ENCODE measurements around the gene LIPC. TPM values are rescaled to one million over a fixed set of nuclear protein-coding genes. Genes with fewer than 3 reads are reported as not detected.

Gene LIPC
- total and polyA plus RNA-seq, 7 donors = 0.36 to 3.0 (median 0.83) TPM; not detected in 2

- Histone ChIP-seq H3K9me3 (no peaks in the 10 kb centered on the region), H3K27ac (no peak overlapping the region), H3K4me3 (no peak overlapping the region), H3K4me1 (peaks cover 0 to 6% (median 0%) of the 10 kb centered on the region in 4 donors), H3K27me3 (no peaks in the 10 kb centered on the region), H3K36me3 (no peaks in the 10 kb centered on the region)
- no peak for DNase-seq
- TF ChIP-seq CTCF (IDR thresholded peaks at IDR 0.05) (no peak), POLR2AphosphoS5 (IDR thresholded peaks at IDR 0.05) (no peak), POLR2A (IDR thresholded peaks at IDR 0.05) (no peak), EP300 (IDR thresholded peaks at IDR 0.05) (no peak)
- intact Hi-C loops (cut with DNase I) = no loop called here
- WGBS, 2 donors = 64 to 82% methylated on average over 10 of the region's 10 CpGs
Observed at GRCh38 chr15:58462973-58463663, 31.3 kb downstream of the LIPC start.

- Histone ChIP-seq H3K36me3 (no peaks in the 10 kb centered on the region), H3K27me3 (no peaks in the 10 kb centered on the region), H3K4me1 (peaks cover 0 to 6% (median 0%) of the 10 kb centered on the region in 4 donors), H3K4me3 (no peak overlapping the region), H3K27ac (no peak overlapping the region), H3K9me3 (no peaks in the 10 kb centered on the region)
- WGBS, 2 donors = 71 to 83% methylated on average over 6 of the region's 6 CpGs
- no peak for TF ChIP-seq EP300 (IDR thresholded peaks at IDR 0.05)
- no peak for TF ChIP-seq POLR2A (IDR thresholded peaks at IDR 0.05)
- no peak for TF ChIP-seq POLR2AphosphoS5 (IDR thresholded peaks at IDR 0.05)
- TF ChIP-seq CTCF (IDR thresholded peaks at IDR 0.05) = no peak
- no peak for DNase-seq
- intact Hi-C loops (cut with DNase I) = no loop called here
Observed at GRCh38 chr15:58463815-58464650, 32.2 kb downstream of the LIPC start.

- intact Hi-C loops (cut with DNase I) = no loop called here
- no peaks in the 10 kb centered on the region for H3K9me3 ChIP-seq
- no peak for TF ChIP-seq POLR2AphosphoS5 (IDR thresholded peaks at IDR 0.05)
- TF ChIP-seq EP300 (IDR thresholded peaks at IDR 0.05) = no peak
- TF ChIP-seq CTCF (IDR thresholded peaks at IDR 0.05) = no peak
- no peak for TF ChIP-seq POLR2A (IDR thresholded peaks at IDR 0.05)
- H3K36me3 ChIP-seq = no peaks in the 10 kb centered on the region
- DNase-seq = no peak
- H3K27ac ChIP-seq = no peak overlapping the region
- no peak overlapping the region for H3K4me3 ChIP-seq
- H3K4me1 ChIP-seq = peaks cover 0 to 3% (median 2%) of the 10 kb centered on the region in 4 donors
- H3K27me3 ChIP-seq = no peaks in the 10 kb centered on the region
Observed at GRCh38 chr15:58465070-58465469, 33.3 kb downstream of the LIPC start.

- 85 to 93% methylated on average over 7 of the region's 7 CpGs for WGBS, 2 donors
- H3K4me3 ChIP-seq = no peak overlapping the region
- intact Hi-C loops (cut with DNase I) = no loop called here
Observed at GRCh38 chr15:58465866-58466517, 34.2 kb downstream of the LIPC start.

More at GRCh38 chr15:58465866-58466517, 34.2 kb downstream of the LIPC start:
- DNase-seq = no peak
- Histone ChIP-seq H3K27ac (no peak overlapping the region), H3K4me1 (peaks cover 0 to 5% (median 2%) of the 10 kb centered on the region in 4 donors), H3K27me3 (no peaks in the 10 kb centered on the region), H3K36me3 (no peaks in the 10 kb centered on the region), H3K9me3 (no peaks in the 10 kb centered on the region)
- TF ChIP-seq EP300 (IDR thresholded peaks at IDR 0.05) = no peak
- no peak for TF ChIP-seq POLR2AphosphoS5 (IDR thresholded peaks at IDR 0.05)
- no peak for TF ChIP-seq CTCF (IDR thresholded peaks at IDR 0.05)
- TF ChIP-seq POLR2A (IDR thresholded peaks at IDR 0.05) = no peak

Measured in sigmoid colon (tissue), 7 donors.